HG02884 (cell line): Measurements from ENCODE around the gene DDX11.
"Not testable (repeated sequence)": the region's sequence is repeated elsewhere in the genome, so short reads cannot be mapped to it uniquely, and the experiment has no call there.

Source experiments
- ATAC-seq: cut with Tn5 transposase; IDR thresholded peaks from one replicate; pipeline ENCODE4 v1.9.1; 2021; ENCODE audit warnings: mild to moderate bottlenecking, moderate library complexity; ENCODE audit not compliant: unreplicated experiment

Gene DDX11

DNA sequence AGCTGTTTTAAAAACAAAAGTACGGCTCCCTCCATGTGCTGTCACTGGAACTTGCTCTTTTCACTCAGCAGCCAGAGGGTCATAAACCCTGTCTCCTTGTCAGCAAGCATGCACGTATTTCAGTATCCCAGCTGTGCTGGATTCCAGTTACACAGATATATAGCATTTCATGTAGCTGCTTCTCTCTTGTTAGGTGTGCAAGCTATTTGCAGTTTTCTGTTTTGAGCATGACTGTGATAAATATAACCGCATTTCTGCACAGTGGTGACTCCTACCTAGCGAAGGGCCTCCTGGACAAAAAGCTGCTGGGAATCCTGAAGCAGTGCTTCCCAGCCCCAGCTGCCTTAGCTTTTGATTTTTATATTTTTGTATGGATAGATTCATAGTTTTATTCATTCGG, 24.7 kb downstream of the DDX11 start:
- ATAC-seq: not testable (repeated sequence)

- not testable (repeated sequence) for ATAC-seq
These were observed 25.1 kb downstream of the DDX11 start for GRCh38 chr12:31098771-31099170.

GRCh38 chr12:31099434-31099833, 25.8 kb downstream of the DDX11 start:
- not testable (repeated sequence) for ATAC-seq

DNA sequence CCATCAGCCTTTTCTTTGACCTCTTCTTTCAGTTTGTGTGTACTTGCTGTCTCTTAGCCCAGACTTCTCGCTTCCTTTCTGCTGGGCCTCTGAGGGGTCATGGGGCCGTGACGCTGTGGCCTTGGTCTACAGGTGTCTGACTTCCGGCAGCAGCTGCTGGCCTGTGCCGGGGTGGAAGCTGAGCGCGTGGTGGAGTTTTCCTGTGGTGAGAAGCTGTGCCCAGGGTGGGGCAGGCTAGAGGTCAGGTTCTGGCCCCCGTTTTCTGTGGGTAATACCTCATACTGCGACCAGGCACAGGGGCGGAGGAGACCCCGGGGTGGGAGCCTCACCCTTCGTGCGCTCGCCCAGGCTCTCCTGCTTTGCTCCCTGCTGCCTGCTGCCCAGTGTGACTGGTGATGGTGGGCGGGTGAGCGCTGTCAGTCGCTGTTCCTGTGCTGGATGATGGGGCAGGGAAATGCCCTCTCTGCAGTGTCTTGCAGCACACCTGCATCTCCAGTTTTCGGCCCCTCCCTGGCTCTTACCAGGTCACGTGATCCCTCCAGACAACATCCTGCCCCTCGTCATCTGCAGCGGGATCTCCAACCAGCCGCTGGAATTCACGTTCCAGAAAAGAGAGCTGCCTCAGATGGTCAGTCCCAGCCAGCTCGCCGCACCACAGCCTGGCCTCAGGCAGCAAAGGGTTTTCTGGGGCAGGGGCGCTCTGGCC, 27.0 kb downstream of the DDX11 start:
- peak; percentile 54 for ATAC-seq

- not testable (repeated sequence) for ATAC-seq
These were observed 28.5 kb downstream of the DDX11 start for GRCh38 chr12:31102125-31102524.

DNA sequence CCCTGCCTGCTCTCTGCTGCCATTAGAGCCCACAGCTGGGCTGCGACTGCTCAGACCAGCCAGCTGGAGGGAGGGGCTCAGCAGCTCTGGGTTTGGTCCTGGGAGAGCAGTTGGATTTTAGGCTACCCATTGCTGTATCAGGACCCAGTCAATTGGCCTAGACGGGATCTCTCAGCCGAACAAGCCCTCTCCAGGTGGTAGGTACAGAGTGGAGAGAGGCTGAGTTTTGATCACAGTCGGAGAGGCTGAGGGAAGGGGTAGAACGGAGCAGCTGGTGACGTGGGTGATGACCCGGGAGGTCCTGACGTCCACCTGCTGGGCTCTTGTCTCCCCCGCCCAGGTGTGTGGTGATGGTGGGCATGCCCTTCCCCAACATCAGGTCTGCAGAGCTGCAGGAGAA, 28.9 kb downstream of the DDX11 start:
- ATAC-seq: not testable (repeated sequence)

DNA sequence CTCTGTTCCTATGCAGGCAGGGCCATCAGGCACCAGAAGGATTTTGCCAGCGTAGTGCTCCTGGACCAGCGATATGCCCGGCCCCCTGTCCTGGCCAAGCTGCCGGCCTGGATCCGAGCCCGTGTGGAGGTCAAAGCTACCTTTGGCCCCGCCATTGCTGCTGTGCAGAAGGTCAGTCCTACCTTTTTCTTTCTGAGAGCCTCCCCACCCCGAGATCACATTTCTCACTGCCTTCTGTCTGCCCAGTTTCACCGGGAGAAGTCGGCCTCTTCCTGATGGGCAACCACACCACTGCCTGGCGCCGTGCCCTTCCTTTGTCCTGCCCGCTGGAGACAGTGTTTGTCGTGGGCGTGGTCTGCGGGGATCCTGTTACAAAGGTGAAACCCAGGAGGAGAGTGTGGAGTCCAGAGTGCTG, 29.9 kb downstream of the DDX11 start:
- ATAC-seq: not testable (repeated sequence)

GRCh38 chr12:31104220-31104619, 30.6 kb downstream of the DDX11 start:
- not testable (repeated sequence) for ATAC-seq

- not testable (repeated sequence) for ATAC-seq
These were observed 31.1 kb downstream of the DDX11 start for GRCh38 chr12:31104773-31105172.

GRCh38 chr12:31105668-31106067, 32.0 kb downstream of the DDX11 start:
- ATAC-seq: no peak

DNA sequence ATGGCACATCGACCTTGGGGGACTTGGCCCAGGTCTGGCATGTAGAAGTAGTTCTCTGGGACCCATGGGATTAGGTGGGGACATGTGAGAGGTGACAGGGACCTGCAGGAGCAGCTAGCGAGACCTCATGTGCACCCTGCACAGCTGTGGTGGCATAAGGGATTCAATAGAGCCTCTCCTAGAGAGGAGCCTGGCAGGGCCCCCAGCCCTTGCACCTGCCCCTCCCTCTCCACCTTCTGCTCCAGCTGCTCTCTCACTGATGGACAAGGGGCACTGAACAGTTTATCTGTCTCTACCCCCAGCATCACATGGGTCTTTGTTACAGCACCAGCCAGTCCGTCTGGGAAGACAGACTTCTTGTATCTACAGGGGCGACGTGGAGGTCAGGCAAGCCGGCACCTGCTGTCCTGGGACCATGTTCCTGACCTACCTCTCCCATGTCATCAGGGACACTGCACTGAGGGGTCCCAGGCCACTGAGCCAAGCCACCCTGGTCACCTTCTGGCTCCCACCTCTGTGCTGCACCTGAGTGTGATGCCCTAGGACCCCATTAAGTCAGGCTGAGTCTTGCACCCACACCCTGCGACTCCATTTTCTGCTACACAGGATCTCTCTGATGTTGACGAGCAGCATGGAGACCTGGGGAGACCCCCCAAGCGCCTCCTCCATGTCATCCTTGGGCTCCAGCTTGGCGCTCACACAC, 32.6 kb downstream of the DDX11 start:
- no peak for ATAC-seq

DNA sequence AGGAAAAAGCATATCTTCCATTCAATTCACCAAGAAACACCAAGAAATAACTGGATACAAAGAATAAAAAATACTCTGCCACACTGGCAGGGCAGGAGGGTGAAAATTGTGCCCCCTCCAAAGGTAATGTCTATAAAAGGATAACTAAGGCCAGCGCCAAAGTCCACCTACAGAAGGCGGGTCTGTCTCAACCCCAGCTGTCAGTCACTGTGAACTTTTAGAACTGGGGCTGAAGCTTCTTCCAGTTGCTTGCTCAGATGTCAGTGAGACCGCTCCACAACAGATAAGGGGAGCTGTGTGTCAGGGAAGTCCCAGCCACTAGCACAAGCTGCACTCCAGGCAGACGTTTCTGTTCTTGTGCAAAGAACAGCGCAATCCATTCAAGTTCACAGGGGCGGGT, 36.1 kb downstream of the DDX11 start:
- not testable (repeated sequence) for ATAC-seq

DNA sequence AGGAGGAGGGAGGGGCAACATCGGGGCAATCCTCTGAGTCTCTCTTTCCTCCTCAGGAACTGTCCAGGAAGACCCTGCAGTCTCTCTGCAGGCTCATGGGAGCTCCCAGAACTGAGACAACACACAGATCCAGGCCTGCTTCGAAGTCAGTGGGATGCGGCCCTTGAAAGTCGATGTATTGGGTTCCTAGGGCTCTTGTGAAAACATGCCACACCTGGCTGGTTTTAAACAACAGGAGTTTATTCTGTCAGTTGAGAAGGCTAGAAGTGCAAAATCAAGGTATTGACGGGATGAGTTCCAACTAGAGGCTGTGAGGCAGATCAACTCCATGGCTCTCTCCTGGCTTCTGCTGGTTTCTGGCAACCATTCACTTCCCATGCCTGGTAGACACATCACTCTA, 36.6 kb downstream of the DDX11 start:
- not testable (repeated sequence) for ATAC-seq

- ATAC-seq: not testable (repeated sequence)
These were observed 41.5 kb downstream of the DDX11 start for GRCh38 chr12:31115092-31115601.

GRCh38 chr12:31116846-31117202, 43.2 kb downstream of the DDX11 start:
- not testable (repeated sequence) for ATAC-seq

GRCh38 chr12:31117203-31118011, 43.7 kb downstream of the DDX11 start:
- ATAC-seq: no peak

- no peak for ATAC-seq
These were observed 44.9 kb downstream of the DDX11 start for GRCh38 chr12:31118347-31119191.

- no peak for ATAC-seq
These were observed 45.6 kb downstream of the DDX11 start for GRCh38 chr12:31119192-31119802.

DNA sequence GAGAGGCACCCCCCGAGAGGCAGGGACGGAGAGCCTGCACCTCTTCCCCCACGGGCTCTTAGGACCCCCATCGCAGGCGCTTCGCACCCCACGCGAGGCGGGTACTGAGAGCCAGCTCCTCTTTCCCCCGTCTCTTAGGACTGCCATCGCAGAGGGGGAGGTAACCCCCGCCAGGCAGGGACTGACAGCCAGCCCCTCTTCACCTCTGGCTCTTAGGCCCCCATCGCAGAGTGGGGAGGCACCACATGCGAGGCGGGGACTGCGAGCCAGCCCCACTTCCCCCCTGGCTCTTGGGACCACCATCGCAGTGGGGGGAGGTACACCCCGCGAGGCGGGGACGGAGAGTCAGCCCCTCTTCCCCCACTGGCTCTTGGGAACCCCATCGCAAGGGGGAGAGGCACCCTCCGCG, 46.1 kb downstream of the DDX11 start:
- no peak for ATAC-seq

DNA sequence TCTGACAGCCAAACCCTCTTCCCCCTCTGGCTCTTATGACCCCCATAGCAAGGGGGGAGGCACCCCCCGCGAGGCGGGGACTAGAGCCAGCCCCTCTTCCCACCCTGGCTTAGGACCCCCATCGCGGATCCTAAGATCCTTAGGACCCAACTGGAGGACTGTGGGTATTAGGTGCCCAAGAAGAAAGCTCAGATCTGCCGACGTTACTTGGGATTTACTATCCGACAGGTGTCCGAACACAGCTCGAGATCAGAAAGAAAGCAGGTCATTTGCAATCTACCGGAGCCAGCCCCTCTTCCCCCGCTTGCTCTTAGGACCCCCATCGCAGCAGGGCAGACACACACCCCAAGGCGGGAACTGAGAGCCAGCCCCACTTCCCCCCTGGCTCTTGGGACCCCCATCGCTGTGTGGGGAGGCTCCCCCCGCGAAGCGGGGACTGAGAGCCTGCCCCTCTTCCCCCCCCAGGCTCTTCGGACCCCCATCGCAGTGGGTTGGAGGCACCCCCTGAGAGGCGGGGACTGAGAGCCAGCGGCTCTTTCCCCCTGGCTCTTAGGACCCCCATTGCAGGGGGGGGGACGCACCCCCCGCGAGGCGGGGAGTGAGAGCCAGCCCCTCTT, 46.8 kb downstream of the DDX11 start:
- ATAC-seq: no peak
